Measurements from ENCODE around the gene SPOCK3.

The SPOCK3 gene

DNA sequence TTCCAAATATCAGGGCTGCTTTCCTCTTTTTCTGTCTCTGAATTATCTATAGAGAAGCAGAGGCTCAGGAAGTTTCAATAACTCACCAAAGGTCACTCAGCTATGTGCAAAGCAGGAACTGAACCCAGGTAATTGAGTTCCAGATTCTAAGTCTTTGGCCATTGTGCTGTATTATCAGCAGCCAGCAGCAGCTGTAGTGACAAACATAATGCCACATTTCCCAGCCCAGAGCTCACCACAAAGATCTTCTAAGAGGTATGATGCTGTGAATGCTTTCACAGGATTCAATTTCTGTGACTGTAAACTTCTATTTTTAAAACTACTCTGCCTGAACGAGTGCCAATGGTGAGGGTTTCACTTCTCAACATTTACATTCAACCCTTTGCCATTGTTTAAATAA, 56.4 kb downstream of the SPOCK3 start:
- TF ChIP-seq CTCF (IDR thresholded peaks at IDR 0.05; ENCODE audit: low read length, missing control alignments) = no peak
- DNase-seq (ENCODE audit: low read depth) = no peak
- H3K4me3 ChIP-seq (replicated peaks; ENCODE audit: low read depth, low read length) = no peak overlapping the region

DNA sequence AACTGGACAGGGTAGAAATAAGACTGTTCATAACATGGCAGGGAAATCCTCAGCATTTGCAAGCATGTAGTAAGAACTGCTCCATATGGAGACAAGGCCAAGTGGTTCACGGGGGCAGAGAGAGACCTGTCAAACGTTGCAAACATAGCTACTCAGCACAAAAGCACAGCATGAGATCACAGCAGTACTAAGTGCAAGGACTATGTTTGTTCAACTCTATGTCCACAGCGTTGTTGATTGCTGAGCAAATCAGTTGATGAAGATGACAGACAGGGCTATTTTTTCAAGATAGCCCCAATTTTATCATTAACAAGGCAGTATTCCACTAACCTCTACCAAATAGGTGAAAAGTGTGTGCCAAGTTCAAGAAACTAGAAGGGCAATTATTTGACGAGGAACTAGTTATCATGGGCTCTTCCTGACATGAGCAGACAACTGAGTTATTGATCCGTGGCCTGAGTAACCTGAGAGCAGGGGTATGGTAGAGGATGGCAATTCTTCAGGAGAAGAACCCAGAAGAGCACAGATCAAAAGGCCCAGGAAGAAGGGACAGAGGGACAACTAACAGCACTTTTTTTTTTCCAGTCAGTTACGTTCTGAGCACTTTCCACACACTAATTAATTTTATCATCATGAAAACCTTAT, 57.4 kb downstream of the SPOCK3 start:
- H3K4me3 ChIP-seq (replicated peaks; ENCODE audit: low read depth, low read length) = no peak overlapping the region
- no peak for DNase-seq (ENCODE audit: low read depth)
- no peak for TF ChIP-seq CTCF (IDR thresholded peaks at IDR 0.05; ENCODE audit: low read length, missing control alignments)

GRCh38 chr4:167171928-167172327, 62.4 kb downstream of the SPOCK3 start:
- no peak for TF ChIP-seq CTCF (IDR thresholded peaks at IDR 0.05; ENCODE audit: low read length, missing control alignments)

GRCh38 chr4:167168611-167169010, 65.7 kb downstream of the SPOCK3 start:
- H3K4me3 ChIP-seq (replicated peaks; ENCODE audit: low read depth, low read length) = no peak overlapping the region
- no peak for TF ChIP-seq CTCF (IDR thresholded peaks at IDR 0.05; ENCODE audit: low read length, missing control alignments)
- no peak for DNase-seq (ENCODE audit: low read depth)

More at GRCh38 chr4:167171928-167172327, 62.4 kb downstream of the SPOCK3 start:
- no peak overlapping the region for H3K4me3 ChIP-seq (replicated peaks; ENCODE audit: low read depth, low read length)
- DNase-seq (ENCODE audit: low read depth) = no peak

DNA sequence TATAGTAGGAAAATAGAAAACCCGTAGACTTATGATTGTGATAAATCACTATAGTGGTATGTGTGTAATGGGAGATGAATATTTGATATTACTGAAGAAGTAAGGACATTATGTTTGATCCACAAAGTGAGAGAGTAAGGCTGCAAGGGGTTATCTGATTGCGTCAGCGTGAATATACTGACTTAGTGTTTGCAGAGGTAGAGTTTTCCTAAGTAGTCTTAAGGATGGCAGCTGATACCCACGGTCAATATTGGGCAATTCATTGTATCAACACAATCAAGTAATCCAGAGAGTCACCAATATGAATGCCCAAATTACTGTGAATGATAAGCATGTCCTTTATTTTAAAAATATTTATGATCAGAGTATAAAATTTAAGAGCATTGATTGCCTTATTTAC, 83.7 kb downstream of the SPOCK3 start:
- no peak overlapping the region for H3K4me3 ChIP-seq (replicated peaks; ENCODE audit: low read depth, low read length)
- TF ChIP-seq CTCF (IDR thresholded peaks at IDR 0.05; ENCODE audit: low read length, missing control alignments) = no peak
- no peak for DNase-seq (ENCODE audit: low read depth)

- no peak for TF ChIP-seq CTCF (IDR thresholded peaks at IDR 0.05; ENCODE audit: low read length, missing control alignments)
- H3K4me3 ChIP-seq (replicated peaks; ENCODE audit: low read depth, low read length) = no peak overlapping the region
Observed at GRCh38 chr4:167144605-167145004, 89.7 kb downstream of the SPOCK3 start.

DNA sequence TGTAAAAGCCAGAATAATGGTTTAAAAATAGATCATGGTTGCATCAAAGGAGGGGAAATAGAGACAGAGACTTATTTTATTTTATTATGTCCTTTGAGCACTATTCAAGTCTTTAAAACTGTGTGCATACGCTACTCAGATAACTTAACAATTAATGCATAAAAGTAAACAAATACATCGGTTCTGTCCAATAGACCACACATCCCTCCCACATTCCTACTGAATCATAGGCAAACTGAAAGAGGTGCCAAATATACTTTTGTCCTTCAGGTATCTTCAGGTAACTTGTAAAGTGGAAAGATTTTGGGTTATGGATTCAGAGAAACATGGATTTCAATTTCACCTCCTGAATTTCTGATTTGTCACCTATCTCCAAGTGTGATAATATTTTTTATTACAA, 91.3 kb downstream of the SPOCK3 start:
- no peak overlapping the region for H3K4me3 ChIP-seq (replicated peaks; ENCODE audit: low read depth, low read length)
- DNase-seq (ENCODE audit: low read depth) = no peak
- TF ChIP-seq CTCF (IDR thresholded peaks at IDR 0.05; ENCODE audit: low read length, missing control alignments) = no peak

More at GRCh38 chr4:167144605-167145004, 89.7 kb downstream of the SPOCK3 start:
- no peak for DNase-seq (ENCODE audit: low read depth)
